PC-9 (cell line): Measurements from ENCODE around the gene CBX5. TPM values are rescaled to one million over a fixed set of nuclear protein-coding genes. Genes with fewer than 3 reads are reported as not detected.
A peak's percentile ranks its signal among the peaks of the same experiment; 100 is the strongest.

Experiments used
- BruUV-seq: library from RNA; stranded (reverse); fragments of 400-500 nt; replicated peaks from 2 replicates; lab custom pipeline; 2021; lab: Mats Ljungman, UMichigan
- CTCF ChIA-PET: fragments of 300-600 bp; sonication (Branson Sonifier 250); formaldehyde crosslinking; loops from one replicate; lab custom pipeline; 2022; ENCODE audit warnings: antibody characterized with exemption; lab: Charles Lee
- POLR2A ChIA-PET: fragments of 300-600 bp; sonication (Branson Sonifier 250); formaldehyde crosslinking; loops from one replicate; lab custom pipeline; 2022; ENCODE audit warnings: antibody characterized with exemption; ENCODE audit not compliant: unreplicated experiment; lab: Charles Lee
- DNase-seq, 2 experiments: peaks; one replicate each; pipeline versions ENCODE4 v3.0.0 to v3.0.0-alpha.2; 2015 to 2022; ENCODE audit warnings: mixed read lengths in 1 of 2
- H2AFZ ChIP-seq: fragments of 200-600 bp; sonication (generic); 2 replicates; pipeline ENCODE4 v1.8.1; 2017; ENCODE audit warnings: antibody characterized with exemption
- H3F3A ChIP-seq: fragments of 200-600 bp; sonication (generic); 2 replicates; pipeline ENCODE4 v1.8.1; 2017; ENCODE audit warnings: antibody characterized with exemption, mild to moderate bottlenecking, low read depth; ENCODE audit not compliant: insufficient read depth
- H3K27ac ChIP-seq: fragments of 200-600 bp; sonication (generic); 2 replicates; pipeline ENCODE4 v1.6.1; 2016; ENCODE audit warnings: mixed run types
- H3K27me3 ChIP-seq: fragments of 200-600 bp; sonication (generic); 2 replicates; pipeline ENCODE4 v1.6.1; 2016; ENCODE audit warnings: low read depth, mixed run types; ENCODE audit not compliant: insufficient read depth
- H3K36me3 ChIP-seq: fragments of 200-600 bp; sonication (generic); 2 replicates; pipeline ENCODE4 v1.6.1; 2016; ENCODE audit warnings: low read depth, mixed run types
- H3K4me1 ChIP-seq: fragments of 200-600 bp; sonication (generic); replicated peaks from 2 replicates; pipeline ENCODE4 v1.6.1; 2016; ENCODE audit warnings: mixed run types; ENCODE audit not compliant: insufficient read depth
- H3K4me2 ChIP-seq: fragments of 200-600 bp; sonication (generic); 2 replicates; pipeline ENCODE4 v1.6.1; 2017; ENCODE audit warnings: mixed run types
- H3K4me3 ChIP-seq: fragments of 200-600 bp; sonication (generic); 2 replicates; pipeline ENCODE4 v1.6.1; 2016; ENCODE audit warnings: mixed run types
- H3K79me2 ChIP-seq: fragments of 200-600 bp; sonication (generic); 2 replicates; pipeline ENCODE4 v1.6.1; 2017; ENCODE audit warnings: low read depth, mixed run types
- H3K9me2 ChIP-seq: fragments of 200-600 bp; sonication (generic); 2 replicates; pipeline ENCODE4 v1.8.1; 2017; ENCODE audit warnings: mild to moderate bottlenecking; ENCODE audit not compliant: insufficient read depth
- H3K9me3 ChIP-seq: fragments of 200-600 bp; sonication (generic); 2 replicates; pipeline ENCODE4 v1.8.1; 2016; ENCODE audit warnings: low read depth; ENCODE audit not compliant: insufficient read depth
- H4K20me1 ChIP-seq: fragments of 200-600 bp; sonication (generic); 2 replicates; pipeline ENCODE4 v1.8.1; 2017; ENCODE audit not compliant: insufficient read depth
- EZH2 ChIP-seq: fragments of 200-600 bp; sonication (generic); IDR thresholded peaks from 2 replicates; pipeline ENCODE4 v1.8.0; 2017; ENCODE audit warnings: antibody characterized with exemption, low read depth
- intact Hi-C: fragments of 100-400 bp; cut with micrococcal nuclease; formaldehyde crosslinking; loops from one replicate; pipeline ENCODE4 v1.10.0; 2022; ENCODE audit not compliant: unreplicated experiment
- total RNA-seq: library from RNA; stranded (reverse); gene quantifications from 2 replicates; pipeline ENCODE4 v1.2.3, GENCODE V29; 2021
- TF ChIP-seq, protein P1 (sequence below): fragments of 200-600 bp; sonication (generic); conservative IDR thresholded peaks from 2 replicates; pipeline ENCODE4 v1.6.1; 2017; ENCODE audit warnings: mixed run types, antibody characterized with exemption, mild to moderate bottlenecking, moderate library complexity

Gene CBX5
- total RNA-seq, 1 experiment from 2014 or later: 154 TPM

DNA sequence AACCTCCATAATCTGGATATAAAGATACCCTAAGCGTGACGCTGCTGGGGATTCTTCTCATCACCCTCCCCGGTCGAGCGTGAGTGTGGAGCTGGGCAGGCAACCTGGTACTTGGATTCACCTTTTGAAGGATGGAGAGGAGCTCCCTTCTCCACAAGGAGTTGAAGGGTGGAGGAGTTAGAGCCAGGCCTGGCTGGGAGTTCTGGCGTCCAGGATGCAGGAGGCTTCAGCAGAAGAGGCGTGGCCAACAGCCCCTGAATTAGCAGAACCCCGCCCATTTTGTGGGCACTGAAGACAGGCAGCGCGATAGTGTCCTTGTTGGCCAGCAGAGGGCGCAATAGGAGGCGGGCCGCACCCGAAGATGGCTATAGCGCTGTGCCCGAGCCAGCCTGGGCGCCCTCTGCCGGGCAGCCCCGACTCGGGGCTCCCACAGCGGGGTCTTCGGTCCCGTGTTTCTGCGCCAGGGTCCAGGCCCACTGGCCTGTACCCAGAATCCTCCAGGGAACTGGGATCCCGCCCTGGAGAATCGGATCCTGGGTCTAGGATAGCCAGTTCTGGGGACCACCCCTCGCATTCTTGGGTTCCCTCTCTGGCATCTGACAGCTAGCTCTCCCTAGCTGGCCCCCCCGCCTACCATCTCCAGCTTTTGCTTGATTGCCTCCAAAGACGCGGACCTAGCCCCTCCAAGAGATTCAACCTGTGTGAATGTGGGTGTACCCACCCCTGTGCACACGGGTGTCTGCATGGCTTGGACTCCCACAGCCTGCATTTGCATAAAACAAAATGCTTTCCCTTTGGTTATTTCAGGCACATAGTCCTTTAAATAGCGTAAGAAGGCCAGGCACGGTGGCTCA, 65.1 kb downstream of the CBX5 start:
- POLR2A ChIA-PET: no interaction called here
- no TSS peak for BruUV-seq
- no peaks in the 10 kb centered on the region for H3K36me3 ChIP-seq
- peak overlapping the region; percentile 73 for H2AFZ ChIP-seq
- H4K20me1 ChIP-seq: no peaks in the 10 kb centered on the region
- no peaks in the 10 kb centered on the region for H3K9me3 ChIP-seq
- no peaks in the 10 kb centered on the region for H3K9me2 ChIP-seq
- TF ChIP-seq, protein P1, sequence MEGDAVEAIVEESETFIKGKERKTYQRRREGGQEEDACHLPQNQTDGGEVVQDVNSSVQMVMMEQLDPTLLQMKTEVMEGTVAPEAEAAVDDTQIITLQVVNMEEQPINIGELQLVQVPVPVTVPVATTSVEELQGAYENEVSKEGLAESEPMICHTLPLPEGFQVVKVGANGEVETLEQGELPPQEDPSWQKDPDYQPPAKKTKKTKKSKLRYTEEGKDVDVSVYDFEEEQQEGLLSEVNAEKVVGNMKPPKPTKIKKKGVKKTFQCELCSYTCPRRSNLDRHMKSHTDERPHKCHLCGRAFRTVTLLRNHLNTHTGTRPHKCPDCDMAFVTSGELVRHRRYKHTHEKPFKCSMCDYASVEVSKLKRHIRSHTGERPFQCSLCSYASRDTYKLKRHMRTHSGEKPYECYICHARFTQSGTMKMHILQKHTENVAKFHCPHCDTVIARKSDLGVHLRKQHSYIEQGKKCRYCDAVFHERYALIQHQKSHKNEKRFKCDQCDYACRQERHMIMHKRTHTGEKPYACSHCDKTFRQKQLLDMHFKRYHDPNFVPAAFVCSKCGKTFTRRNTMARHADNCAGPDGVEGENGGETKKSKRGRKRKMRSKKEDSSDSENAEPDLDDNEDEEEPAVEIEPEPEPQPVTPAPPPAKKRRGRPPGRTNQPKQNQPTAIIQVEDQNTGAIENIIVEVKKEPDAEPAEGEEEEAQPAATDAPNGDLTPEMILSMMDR: peak; percentile 93
- no peak for TF ChIP-seq EZH2
- H3K4me1 ChIP-seq: peaks cover 4% of the 10 kb centered on the region
- CTCF ChIA-PET: interaction anchor here (0.6 to 1.0 kb wide), 3 partner anchors 110 to 205 kb away, joined by 3 to 8 read pairs (median 6); partner anchors contain the start of gene COPZ1
- H3K27me3 ChIP-seq: no peaks in the 10 kb centered on the region
- peak overlapping the region; percentile 53 for H3K4me3 ChIP-seq
- intact Hi-C loops: no loop called here
- peak overlapping the region; percentile 81 for H3K4me2 ChIP-seq
- H3K79me2 ChIP-seq: no peaks in the 10 kb centered on the region
- peak; percentile 73 to 88 for DNase-seq
- no peak overlapping the region for H3K27ac ChIP-seq
- peaks cover 13% of the 10 kb centered on the region for H3F3A ChIP-seq

DNA sequence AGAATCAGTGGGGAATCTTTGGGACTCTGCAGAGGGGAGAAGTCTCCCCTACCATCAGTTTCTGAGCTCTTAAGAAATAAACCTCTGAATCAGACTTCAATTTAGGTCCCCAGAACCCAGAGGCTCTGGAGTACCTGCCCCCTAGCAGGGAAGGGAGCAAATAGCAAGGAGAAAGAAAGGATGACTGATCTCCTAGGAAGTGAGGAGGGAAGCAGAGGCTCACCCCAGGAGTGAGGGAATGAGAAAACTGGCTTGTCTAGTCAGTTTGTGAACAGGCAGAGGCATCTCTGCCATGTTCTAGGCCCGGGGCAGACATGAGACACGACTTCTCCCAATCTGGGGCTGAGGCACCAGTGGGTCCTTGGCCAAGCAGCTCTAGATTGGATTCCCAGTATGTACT, 66.8 kb downstream of the CBX5 start:
- BruUV-seq: no TSS peak
- H3K4me2 ChIP-seq: no peak overlapping the region
- H3K79me2 ChIP-seq: no peaks in the 10 kb centered on the region
- no peaks in the 10 kb centered on the region for H4K20me1 ChIP-seq
- POLR2A ChIA-PET: no interaction called here
- no peaks in the 10 kb centered on the region for H3K9me3 ChIP-seq
- H3K27ac ChIP-seq: no peak overlapping the region
- CTCF ChIA-PET: interaction anchor here (0.6 to 0.7 kb wide), 2 partner anchors 64 to 190 kb away, joined by 3 to 9 read pairs; no protein-coding TSS in a partner anchor
- no peaks in the 10 kb centered on the region for H3K27me3 ChIP-seq
- no peaks in the 10 kb centered on the region for H3K36me3 ChIP-seq
- no peaks in the 10 kb centered on the region for H3K9me2 ChIP-seq
- peaks cover 4% of the 10 kb centered on the region for H3K4me1 ChIP-seq
- H3F3A ChIP-seq: peaks cover 7% of the 10 kb centered on the region; the same call in 1 of the 2 replicates
- no peak for DNase-seq
- no peak overlapping the region for H3K4me3 ChIP-seq
- H2AFZ ChIP-seq: no peak overlapping the region
- intact Hi-C loops: no loop called here
- TF ChIP-seq, protein P1: no peak
- TF ChIP-seq EZH2: no peak

DNA sequence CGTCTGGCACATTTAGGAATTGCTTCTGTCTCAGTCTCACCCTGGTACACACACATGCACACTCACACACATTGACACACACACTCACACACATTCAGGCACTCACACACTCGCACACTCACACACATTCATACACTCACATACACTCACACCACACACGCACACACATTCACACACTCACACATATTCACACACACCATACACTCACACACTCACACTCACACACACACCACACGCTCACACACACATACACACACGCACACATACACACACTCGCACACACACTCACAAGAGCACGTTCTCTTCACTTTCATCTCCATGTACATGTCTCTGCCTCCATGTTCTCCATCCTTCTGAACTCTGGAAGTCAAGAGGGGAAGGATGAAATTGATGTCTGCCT, 68.0 kb downstream of the CBX5 start:
- no peak for DNase-seq
- POLR2A ChIA-PET: no interaction called here
- peaks cover 4% of the 10 kb centered on the region for H3K4me1 ChIP-seq
- CTCF ChIA-PET: no interaction called here
- no peaks in the 10 kb centered on the region for H3K9me2 ChIP-seq
- no peaks in the 10 kb centered on the region for H3K79me2 ChIP-seq
- H3K36me3 ChIP-seq: no peaks in the 10 kb centered on the region
- no TSS peak for BruUV-seq
- intact Hi-C loops: no loop called here
- TF ChIP-seq, protein P1: no peak
- TF ChIP-seq EZH2: no peak
- H3K27me3 ChIP-seq: no peaks in the 10 kb centered on the region
- no peak overlapping the region for H3K27ac ChIP-seq
- H2AFZ ChIP-seq: no peak overlapping the region
- H3K4me2 ChIP-seq: no peak overlapping the region
- no peak overlapping the region for H3K4me3 ChIP-seq
- H3F3A ChIP-seq: peaks cover 7% of the 10 kb centered on the region; the same call in 1 of the 2 replicates
- H4K20me1 ChIP-seq: no peaks in the 10 kb centered on the region
- H3K9me3 ChIP-seq: no peaks in the 10 kb centered on the region
